Activated CD4-positive, CD25-positive, alpha-beta regulatory T cell (primary cell): Measurements from ENCODE around the gene GREM2.

Source experiments
- DNase-seq, 4 experiments: peaks; one replicate each; lab custom pipeline; 2025; lab: John Stamatoyannopoulos, UW

Gene GREM2

DNA sequence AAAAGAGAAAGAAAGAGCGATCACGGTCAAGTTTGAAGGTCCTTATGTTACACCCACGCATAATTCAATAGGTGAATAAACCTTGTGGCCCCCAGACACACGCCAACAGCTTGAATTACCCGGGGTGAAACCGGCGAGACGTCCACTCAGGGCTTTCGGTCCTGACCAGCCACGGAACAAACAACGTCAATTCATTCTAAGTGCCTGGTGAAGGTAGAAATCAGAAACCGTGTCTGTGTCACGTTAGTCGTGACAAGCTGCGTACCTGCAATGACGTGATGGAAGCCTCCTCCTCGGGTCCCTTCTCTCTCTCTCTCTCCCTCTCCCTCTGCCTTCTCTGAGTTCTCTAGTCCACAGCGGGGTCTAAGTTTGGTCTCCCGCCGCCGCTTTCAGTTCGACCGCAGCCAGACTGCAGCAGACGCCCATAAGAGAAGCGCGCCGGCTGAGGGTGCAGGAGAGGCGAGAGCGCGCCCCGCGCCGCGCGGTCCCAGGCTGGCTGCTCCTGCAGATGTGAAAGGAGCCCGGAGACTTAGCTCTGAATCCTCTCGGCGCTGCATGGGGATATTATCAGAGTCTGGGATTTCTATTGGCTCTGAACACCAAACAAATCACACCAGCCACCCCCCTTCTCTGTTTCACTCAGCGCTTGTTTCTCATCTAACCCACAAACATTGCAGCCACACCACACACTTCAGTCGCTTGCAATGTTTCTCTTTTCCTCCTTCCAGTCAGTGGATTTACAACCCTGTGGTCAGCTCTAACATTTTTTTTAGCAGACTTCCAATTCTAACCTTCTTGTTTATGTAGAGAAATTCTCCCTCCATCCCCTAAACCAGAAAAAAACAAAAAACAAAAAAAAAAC lies at the start of gene GREM2:
Gene GREM2 (minus strand): TSS at position 537 of the 862 bp plus-strand sequence. CDS start 118,680 bp downstream, outside the sequence.
- DNase-seq: no peak

DNA sequence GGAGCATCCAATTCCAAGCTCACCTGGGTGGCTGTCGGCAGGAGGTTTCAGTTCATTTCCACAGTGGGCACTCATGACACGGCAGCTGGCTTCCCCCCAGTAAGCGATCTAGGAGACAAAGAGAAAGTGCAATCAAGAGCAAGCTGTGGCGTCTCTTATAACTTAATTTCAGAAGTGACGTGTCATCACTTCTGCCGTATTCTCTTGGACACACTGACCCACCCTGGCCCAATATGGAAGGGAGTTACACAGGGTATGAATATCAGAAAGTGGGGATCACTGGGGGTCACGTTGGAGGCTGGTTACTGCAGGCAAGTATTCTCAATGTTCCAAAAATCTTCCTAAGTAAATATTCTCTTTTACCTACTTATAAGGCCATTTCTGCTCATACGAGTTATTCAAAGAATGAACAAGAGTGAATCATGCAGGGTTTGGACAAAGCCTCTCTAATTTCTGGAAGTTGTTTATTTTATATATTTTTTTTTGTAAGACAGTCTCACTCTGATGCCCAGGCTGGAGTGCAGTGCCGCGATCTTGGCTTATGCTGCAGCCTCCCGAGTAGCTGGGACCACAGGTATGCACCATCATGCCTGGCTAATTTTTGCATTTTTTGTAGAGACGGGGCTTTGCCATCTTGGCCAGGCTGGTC lies 46.5 kb upstream of the GREM2 start:
- DNase-seq: no peak

DNA sequence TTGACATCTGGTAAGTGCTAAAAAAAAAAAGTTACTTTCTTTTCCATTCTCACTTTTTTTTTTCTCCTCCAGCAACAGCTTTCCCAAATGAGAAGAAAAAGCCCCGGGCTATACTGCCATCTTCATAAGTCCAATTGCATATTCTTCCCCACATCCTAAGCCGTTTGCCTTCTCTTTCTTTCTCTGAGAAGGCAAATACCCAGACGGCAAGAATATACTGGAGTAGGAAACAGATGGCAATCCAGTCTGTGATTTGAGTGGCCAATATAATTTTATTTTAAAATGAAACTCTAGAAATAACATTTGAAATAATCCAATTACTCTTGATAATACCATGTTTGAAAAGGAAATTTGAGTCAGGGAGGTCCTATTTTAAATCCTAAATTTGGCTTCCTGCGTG lies 44.6 kb upstream of the GREM2 start:
- DNase-seq: no peak

DNA sequence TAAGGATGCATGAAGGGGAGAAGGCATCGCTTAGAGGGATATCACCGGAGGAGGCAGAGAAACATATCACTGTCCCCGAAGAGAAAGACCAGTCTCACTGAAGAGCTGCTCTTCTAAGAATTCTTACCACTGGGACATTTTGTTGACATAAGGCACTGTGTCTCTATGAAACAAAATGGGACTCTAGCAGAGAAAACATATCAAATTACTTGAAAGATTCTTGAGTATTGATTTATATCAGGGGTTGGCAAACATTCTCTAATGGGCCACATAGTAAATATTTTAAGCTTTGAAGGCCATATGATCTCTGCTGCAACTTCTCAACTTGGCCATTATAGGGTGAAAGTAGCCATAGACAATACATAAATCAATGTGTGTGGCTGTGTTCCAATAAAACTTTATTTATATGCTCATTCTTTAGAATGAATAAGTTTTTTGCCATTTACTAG lies 41.0 kb upstream of the GREM2 start:
- no peak for DNase-seq

DNA sequence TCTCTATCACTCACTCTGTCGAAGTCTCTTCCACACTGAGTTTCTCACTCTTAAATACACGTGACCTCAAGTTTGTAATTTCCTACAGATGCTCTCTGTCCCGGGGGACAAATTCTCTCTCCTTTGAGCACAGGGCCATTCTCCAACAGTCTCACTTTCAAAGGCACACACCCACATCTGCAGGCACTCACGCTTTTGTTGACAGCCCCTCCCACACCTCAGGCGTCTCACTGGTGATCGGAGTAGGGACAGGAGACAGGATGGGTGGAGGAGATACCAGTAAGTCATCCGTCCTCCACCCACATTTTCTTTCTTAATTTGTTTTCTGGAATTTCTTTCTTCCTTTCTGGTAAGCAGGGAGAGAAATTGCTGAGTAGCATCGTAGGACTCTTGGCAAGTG lies 40.6 kb upstream of the GREM2 start:
- DNase-seq: no peak

DNA sequence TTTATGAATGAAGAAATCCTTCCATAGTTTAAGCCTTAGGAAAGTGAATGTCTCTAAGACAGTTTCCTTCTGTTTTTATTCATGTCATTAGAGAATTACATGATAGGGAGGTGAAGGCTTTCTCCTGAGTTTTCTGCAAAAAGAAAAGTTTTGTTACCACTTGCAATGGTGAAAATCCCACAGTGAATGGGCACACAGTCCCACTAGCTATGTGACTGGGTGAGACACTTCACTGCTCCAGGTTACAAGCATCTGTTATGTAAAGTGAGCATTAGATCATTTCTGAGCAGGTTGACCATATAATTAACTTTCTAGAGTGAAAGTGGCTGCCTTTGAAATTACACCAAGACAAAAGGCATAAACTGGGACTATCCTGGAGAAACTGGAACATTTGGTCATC lies 38.9 kb upstream of the GREM2 start:
- DNase-seq: no peak

DNA sequence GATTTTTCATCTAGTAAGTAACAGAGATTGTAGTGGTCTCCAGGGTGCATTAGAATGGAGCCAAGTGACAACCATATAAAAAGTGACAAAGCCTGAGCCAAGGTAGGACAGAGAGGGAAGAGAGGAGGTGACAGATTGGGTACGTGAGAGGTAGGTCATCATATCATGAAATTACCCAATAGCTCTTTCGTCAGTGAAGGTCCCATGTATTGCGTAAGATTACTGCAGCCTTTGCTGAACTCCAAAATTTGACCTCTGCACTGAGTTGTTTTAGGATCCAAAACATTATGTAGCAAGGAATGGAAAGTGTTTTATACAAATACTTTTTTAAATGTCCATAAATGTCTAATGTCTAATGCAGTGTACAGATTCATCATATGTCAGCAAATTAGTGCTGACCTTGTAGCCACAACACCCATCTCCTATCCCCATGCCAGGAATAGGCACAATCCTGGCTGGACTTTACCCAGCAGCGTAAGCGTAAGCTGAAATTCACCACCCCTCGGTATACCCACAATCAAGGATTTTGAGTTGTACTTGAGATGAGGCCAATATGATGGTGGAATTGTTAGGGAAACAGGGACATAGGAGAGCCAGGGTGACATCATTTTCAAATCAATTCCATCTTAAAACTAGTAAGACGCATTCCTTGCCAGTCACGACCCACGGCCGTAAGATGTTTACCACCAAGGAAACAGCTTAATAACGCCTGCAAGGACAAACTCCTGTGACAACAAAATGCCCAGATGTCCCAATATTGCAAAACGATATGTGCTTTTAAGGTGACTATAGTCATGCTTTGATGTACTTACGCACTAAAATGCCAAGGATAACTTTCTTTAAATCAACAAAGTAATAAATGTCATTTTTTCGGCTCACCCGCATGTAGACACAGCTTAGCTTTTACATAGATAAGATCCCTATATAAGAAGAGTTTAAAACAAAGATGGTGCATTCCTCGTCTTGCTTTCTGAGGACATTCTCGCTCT lies 38.1 kb upstream of the GREM2 start:
- DNase-seq: no peak

DNA sequence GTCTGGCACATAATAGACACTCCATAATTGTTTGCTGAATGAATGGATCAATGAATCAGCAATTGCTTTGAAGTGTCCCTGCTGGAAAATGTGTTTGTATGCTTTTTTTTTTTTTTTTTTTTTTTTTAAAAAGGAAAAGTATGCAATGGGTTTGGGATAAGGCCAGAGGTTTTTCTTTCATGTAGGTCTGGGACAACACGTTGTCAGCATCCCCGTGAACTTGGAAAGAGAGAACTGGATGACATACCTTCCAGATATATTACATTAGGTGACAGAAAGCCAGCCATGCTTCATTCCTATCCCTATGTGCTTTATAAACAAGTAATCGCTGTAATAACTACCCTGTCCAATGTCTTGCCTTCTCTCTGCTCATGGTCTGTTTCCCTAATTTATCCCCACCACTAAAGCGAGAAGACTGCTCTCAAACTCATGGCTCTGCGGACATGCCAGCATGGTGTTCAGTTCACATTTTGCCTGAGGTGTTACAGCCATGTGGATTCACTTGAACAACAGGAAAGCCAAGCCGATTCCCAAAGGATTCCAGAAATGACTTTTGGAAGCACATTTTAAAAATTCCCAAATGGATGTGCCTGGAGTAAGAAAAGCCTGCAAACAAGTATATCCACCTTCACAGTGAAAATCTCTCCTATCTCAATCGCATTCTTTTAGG lies 34.8 kb upstream of the GREM2 start:
- no peak for DNase-seq

DNA sequence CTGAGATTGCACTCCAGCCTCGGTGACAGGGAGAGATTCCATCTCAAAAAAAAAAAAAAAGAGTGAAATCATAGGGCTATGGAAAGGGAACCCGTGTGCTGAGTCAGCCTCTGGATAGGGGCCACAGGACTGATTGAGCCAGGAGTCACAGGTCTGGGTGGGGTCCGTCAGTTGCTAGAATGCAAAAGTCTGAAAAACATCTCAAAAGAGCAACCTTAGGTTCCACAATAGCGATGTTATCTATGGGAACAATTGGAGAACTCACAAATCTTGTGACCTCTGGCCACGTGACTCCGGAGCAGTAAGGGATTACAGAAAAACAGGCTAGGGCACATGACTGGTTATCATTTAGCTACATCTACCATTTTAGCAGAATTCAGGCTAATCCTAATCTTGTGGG lies 32.8 kb upstream of the GREM2 start:
- DNase-seq: no peak

DNA sequence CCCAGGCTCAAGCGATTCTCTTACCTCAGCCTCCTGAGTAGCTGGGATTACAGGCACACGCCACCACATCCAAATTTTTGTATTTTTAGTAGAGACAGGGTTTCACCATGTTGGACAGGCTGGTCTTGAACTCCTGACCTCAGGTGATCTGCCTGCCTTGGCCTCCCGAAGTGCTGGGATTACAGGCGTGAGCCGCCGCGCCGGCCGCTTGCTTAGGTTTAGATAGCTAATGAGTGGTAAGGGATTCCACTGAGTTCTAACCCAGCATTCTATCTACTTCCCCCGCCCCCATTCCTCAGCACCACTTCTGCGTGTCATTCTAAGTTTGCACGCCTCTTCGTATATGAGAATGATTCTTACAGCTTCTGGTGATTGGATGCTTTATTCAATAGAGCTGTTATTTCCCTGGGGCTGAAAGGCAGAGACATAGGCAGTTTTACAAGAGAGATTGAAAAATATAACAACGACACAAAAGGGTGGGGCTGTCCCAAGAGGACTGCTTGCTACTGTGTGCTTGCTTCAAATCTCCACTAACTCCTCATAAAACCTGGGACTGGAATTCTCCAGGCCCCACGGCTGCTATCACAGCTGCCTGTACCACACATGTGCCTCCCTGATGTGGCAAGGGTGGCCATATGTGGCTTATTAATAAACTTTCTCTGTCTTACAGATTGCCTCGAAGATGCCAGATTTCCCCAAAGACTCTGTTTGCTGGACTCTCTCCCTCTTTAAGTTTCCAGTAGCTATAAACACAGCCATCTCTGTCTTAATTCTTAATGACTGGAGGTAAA lies 23.7 kb upstream of the GREM2 start:
- no peak for DNase-seq

DNA sequence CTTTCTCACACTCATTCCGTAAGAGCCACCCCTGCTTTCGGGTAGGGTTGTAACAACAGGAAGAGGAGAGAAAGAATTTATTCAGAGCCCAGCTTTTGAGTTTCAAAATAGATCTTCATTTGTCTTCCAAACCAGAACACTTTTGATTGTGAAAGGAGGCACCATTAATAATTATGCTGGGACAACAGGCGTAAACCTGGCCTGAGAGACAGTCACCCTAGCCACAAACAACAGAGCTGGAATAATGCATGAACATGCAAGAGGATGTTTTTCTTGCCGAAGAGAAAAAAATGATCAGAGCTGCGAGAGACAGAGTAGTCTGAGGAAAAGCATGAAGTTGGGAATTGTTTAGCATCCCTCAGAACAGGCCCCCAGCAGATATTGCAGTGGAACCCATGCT lies 18.5 kb upstream of the GREM2 start:
- no peak for DNase-seq

DNA sequence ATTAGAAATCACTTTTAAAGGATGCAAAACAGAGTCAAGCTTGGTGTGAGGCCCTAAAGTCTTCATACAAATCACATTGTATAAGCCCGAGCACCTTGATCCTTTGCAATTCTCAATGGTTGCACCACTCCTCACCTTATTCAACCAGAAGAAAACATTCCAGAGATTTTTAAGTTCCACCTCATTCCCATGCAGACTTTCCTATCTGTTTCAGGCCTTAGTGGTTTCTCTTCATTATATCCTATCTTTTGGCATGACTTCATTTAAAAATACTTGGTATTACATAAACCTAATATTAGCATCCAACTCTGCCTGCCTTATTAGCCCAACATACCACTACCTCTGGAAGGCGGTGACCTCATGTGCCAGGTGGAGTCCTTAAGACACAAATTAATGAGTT lies 9.3 kb upstream of the GREM2 start:
- no peak for DNase-seq

DNA sequence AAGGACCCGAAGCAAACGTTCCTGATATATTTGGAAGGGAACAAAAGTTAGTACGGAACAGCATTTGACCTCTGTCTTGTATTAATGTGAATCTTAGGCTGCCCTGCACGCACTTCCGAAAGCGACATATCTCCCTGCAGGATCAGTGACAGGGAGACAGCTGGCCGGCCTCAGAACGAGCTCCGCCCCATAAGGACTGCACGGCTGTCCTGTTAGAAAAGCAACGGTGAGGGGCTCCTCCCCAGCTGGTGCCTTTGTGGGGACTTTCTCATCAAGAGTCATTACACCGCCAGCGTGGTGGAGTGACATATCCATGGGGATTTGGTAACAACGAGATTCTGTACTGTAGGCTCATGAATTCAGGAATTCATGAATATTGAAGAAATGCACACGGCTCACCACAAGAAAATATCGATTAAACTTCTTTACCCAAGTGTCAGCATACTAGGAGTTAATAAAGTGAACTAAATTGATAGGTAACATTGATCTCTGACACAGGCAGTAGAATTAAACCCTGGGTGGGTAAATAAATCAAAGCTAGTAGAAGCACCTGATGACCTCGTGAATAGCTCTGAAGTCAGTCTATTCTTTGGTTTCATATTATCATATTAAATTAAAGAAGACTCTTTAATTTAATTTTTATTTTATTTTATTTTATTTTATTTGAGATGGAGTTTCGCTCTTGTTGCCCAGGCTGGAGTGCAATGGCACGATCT lies 8.1 kb upstream of the GREM2 start:
- DNase-seq: no peak

DNA sequence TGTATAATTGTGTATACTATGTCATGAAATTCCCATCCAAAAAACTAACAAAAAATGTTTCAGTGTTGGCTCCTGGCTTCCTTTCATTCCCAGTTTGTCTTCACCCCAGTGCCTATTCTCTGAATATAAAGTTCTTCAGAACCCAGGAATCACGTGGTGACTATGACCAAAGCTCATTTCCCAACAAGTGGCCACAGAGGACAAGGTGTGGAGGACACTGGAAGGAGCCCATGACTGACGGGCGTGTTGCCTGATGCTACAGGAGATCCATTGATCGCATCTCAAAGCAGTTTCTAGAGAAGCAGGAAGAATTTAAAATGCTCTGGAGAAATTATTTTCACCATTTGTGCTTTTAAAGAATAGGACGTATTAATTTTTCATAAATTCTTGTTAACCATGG lies 7.4 kb upstream of the GREM2 start:
- no peak for DNase-seq

DNA sequence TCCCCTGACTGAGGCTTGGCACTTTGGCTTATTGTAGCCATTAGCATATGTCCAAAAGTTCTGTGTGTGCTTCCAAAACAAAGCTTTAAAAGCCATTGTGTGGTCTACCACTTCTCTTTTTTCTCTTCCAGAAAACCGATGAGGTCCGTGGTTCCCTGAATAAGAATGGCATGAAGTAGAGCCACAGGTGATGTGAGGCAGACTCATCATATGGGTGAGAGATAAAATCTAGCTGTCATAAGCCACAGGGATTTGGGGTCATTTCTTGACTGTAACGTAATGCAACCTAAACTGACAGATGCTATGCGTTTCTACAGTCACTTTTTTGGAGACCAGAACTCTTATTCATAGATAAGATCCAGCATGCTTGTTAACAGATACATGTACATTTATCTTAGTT lies 7.0 kb upstream of the GREM2 start:
- DNase-seq: no peak

DNA sequence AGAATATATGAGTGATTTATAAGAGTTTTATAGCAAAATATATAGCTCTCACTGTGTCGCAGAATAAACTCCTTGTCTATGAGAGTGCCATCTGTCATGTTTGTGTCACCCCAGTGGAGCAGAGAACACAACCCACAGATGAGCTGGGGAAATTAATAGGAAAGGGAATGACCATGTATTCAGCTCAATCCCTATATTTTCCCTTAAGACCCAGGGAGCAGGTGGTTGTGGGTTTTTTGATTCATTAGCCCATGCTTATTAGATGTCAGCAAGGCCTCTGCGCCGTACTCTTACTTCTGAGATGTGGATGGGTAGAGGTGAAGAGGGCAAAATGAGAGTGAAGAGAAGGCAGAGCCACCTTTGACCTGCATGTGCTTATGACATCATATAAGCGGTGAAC lies 4.1 kb upstream of the GREM2 start:
- DNase-seq: no peak

DNA sequence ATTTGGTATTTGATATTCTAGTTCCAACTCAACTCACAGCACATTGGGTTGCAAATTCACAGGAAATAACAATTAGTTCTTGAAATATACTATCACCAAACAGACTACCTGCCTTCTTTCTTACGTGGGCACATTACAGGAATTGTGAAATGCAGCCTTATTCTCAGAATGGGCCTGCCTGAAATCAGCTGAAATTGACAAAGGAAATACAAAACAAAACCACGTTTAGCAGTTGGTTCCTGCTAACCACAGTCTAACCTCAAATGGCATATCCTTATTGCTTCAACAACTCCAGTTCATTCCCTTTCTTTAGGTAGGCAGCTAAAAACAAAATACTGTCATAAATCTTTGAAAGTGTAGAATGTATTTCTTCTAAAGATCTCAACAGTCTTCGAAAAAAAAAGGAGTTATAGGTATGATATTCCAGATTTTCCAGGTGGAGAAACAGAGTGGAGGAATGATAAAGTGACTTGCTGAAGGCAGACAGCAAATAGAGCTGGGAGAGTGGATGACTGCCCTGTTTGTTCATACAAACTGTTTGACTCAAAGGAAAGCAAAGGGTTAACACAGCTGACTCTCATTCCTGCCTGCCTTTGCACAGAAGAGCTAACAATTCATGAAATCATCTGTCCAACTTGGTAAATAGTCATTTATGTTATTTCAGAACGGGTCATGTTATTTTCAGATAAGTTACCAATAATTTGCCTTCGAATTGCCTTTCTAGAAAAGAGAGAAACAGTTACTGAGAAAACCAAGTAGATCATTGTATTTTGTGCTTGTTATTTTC lies 1.6 kb upstream of the GREM2 start:
- no peak for DNase-seq

DNA sequence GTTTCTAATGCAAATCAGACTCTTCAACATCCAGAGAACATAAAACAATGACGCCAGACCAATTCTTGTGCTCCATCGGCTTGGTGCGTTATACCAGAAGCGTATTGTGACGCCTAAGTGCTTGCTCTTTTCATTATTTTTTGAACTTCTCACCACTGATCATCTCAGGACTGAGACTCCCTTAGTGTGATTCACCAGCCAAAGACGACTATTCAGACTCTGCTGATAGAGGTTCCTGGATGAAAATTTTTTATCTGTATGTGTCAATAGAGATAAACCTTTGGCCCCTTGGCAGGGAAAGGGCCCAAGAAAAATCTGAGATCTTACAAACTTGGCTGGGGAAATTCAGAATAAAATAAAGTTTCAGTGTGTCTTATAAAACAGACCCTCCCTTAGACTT lies 856 bp upstream of the GREM2 start:
- no peak for DNase-seq

DNA sequence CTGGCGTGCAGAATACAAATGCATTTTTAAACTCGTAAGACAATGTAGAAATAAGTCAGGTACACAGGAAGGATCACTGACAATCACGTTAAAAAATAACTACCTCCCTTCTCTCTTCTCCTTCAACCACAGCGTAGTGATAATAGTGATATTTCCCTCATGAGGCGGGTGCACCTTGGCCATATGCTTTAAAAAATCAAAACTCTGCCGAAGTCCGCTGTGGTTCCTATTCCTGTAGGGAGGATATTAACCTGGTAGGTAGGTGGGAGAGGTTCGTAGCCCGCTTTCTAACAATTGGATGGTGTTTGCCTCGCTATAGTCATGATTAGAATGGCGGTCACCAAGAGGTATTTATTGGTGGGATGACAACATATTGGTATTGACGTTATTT lies 732 bp downstream of the GREM2 start:
- no peak for DNase-seq

DNA sequence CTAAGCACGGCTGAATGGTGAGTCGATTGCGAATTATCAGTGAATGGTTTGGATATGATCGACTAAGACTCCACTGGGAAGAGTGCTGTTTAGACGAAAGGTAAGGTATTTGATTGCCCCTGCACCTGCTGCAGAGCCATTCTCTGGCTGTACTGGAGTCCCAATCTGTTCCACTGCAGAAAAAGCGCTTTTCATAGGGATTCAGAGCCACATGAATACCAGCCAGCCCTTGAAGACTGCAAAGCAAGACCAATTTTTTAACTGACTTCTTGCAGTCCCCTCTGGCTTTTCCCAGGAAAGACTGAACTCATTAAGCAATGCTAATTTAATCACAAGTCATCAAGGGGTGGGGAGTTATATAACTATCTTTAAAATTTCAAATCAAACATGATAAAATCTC lies 1.3 kb downstream of the GREM2 start:
- no peak for DNase-seq
